ENCODE measurements around the gene HYAL4. TPM values are rescaled to one million over a fixed set of nuclear protein-coding genes. Genes with fewer than 3 reads are reported as not detected.
"Not testable (repeated sequence)": the region's sequence is repeated elsewhere in the genome, so short reads cannot be mapped to it uniquely, and the experiment has no call there.

Gene HYAL4
- total RNA-seq, 2 donors from 2014 or later = not detected

- ATAC-seq (replicated peaks) = no peak
Measured at GRCh38 chr7:123863461-123863860, 18.5 kb downstream of the HYAL4 start.

GRCh38 chr7:123864012-123864411, 19.0 kb downstream of the HYAL4 start:
- no peak for ATAC-seq (replicated peaks)
- H3K9me3 Mint-ChIP-seq = no peaks in the 10 kb centered on the region

More at GRCh38 chr7:123863461-123863860, 18.5 kb downstream of the HYAL4 start:
- Mint-ChIP-seq H3K4me3 (no peak overlapping the region), H3K27ac (no peak overlapping the region), H3K36me3 (ENCODE audit: low read depth) (no peaks in the 10 kb centered on the region), H3K27me3 (peaks cover 14% of the 10 kb centered on the region), H3K4me1 (no peaks in the 10 kb centered on the region), H3K9me3 (no peaks in the 10 kb centered on the region)

GRCh38 chr7:123864436-123864835, 19.5 kb downstream of the HYAL4 start:
- peaks cover 15% of the 10 kb centered on the region for H3K27me3 Mint-ChIP-seq

More at GRCh38 chr7:123864012-123864411, 19.0 kb downstream of the HYAL4 start:
- Mint-ChIP-seq H3K4me1 (no peaks in the 10 kb centered on the region), H3K36me3 (ENCODE audit: low read depth) (no peaks in the 10 kb centered on the region), H3K27ac (no peak overlapping the region), H3K4me3 (no peak overlapping the region), H3K27me3 (peaks cover 11% of the 10 kb centered on the region)

GRCh38 chr7:123864966-123865365, 20.0 kb downstream of the HYAL4 start:
- no peak overlapping the region for H3K4me3 Mint-ChIP-seq
- no peak overlapping the region for H3K27ac Mint-ChIP-seq
- no peaks in the 10 kb centered on the region for H3K36me3 Mint-ChIP-seq (ENCODE audit: low read depth)
- H3K4me1 Mint-ChIP-seq = no peaks in the 10 kb centered on the region
- ATAC-seq (replicated peaks) = no peak
- H3K9me3 Mint-ChIP-seq = no peaks in the 10 kb centered on the region
- H3K27me3 Mint-ChIP-seq = peaks cover 12% of the 10 kb centered on the region

More at GRCh38 chr7:123864436-123864835, 19.5 kb downstream of the HYAL4 start:
- Mint-ChIP-seq H3K36me3 (ENCODE audit: low read depth) (no peaks in the 10 kb centered on the region), H3K9me3 (no peaks in the 10 kb centered on the region), H3K4me3 (no peak overlapping the region), H3K27ac (no peak overlapping the region), H3K4me1 (no peaks in the 10 kb centered on the region)
- no peak for ATAC-seq (replicated peaks)

GRCh38 chr7:123865517-123866117, 20.6 kb downstream of the HYAL4 start:
- Mint-ChIP-seq H3K9me3 (no peaks in the 10 kb centered on the region), H3K4me3 (no peak overlapping the region), H3K27me3 (peaks cover 12% of the 10 kb centered on the region), H3K36me3 (ENCODE audit: low read depth) (no peaks in the 10 kb centered on the region), H3K27ac (no peak overlapping the region), H3K4me1 (no peaks in the 10 kb centered on the region)
- peak; percentile 79 for ATAC-seq (replicated peaks)

GRCh38 chr7:123867225-123867624, 22.3 kb downstream of the HYAL4 start:
- Mint-ChIP-seq H3K36me3 (ENCODE audit: low read depth) (no peaks in the 10 kb centered on the region), H3K27ac (no peak overlapping the region), H3K4me1 (no peaks in the 10 kb centered on the region), H3K27me3 (peaks cover 12% of the 10 kb centered on the region), H3K9me3 (no peaks in the 10 kb centered on the region), H3K4me3 (no peak overlapping the region)
- ATAC-seq (replicated peaks) = no peak

- ATAC-seq (replicated peaks) = peak; percentile 54
- no peaks in the 10 kb centered on the region for H3K9me3 Mint-ChIP-seq
- peaks cover 11% of the 10 kb centered on the region for H3K27me3 Mint-ChIP-seq
- H3K4me3 Mint-ChIP-seq = no peak overlapping the region
- no peaks in the 10 kb centered on the region for H3K36me3 Mint-ChIP-seq (ENCODE audit: low read depth)
- no peaks in the 10 kb centered on the region for H3K4me1 Mint-ChIP-seq
- H3K27ac Mint-ChIP-seq = no peak overlapping the region
Measured at GRCh38 chr7:123871998-123872867, 27.3 kb downstream of the HYAL4 start.

- H3K4me1 Mint-ChIP-seq = no peaks in the 10 kb centered on the region
- no peaks in the 10 kb centered on the region for H3K36me3 Mint-ChIP-seq (ENCODE audit: low read depth)
- no peak for ATAC-seq (replicated peaks)
- peaks cover 11% of the 10 kb centered on the region for H3K27me3 Mint-ChIP-seq
- H3K9me3 Mint-ChIP-seq = no peaks in the 10 kb centered on the region
- H3K4me3 Mint-ChIP-seq = no peak overlapping the region
- no peak overlapping the region for H3K27ac Mint-ChIP-seq
Measured at GRCh38 chr7:123872908-123873307, 27.9 kb downstream of the HYAL4 start.

GRCh38 chr7:123876557-123877256, 31.7 kb downstream of the HYAL4 start:
- Mint-ChIP-seq H3K4me3 (no peak overlapping the region), H3K4me1 (no peaks in the 10 kb centered on the region), H3K36me3 (ENCODE audit: low read depth) (no peaks in the 10 kb centered on the region), H3K9me3 (no peaks in the 10 kb centered on the region), H3K27me3 (peaks cover 8% of the 10 kb centered on the region), H3K27ac (no peak overlapping the region)
- no peak for ATAC-seq (replicated peaks)

GRCh38 chr7:123879628-123880027, 34.7 kb downstream of the HYAL4 start:
- Mint-ChIP-seq H3K4me3 (no peak overlapping the region), H3K36me3 (ENCODE audit: low read depth) (no peaks in the 10 kb centered on the region), H3K9me3 (no peaks in the 10 kb centered on the region), H3K27me3 (peaks cover 11% of the 10 kb centered on the region), H3K27ac (no peak overlapping the region), H3K4me1 (no peaks in the 10 kb centered on the region)
- ATAC-seq (replicated peaks) = no peak

- H3K36me3 Mint-ChIP-seq (ENCODE audit: low read depth) = no peaks in the 10 kb centered on the region
- H3K4me1 Mint-ChIP-seq = no peaks in the 10 kb centered on the region
- no peak overlapping the region for H3K4me3 Mint-ChIP-seq
- no peak for ATAC-seq (replicated peaks)
- H3K9me3 Mint-ChIP-seq = no peaks in the 10 kb centered on the region
- H3K27me3 Mint-ChIP-seq = peaks cover 7% of the 10 kb centered on the region
- H3K27ac Mint-ChIP-seq = no peak overlapping the region
Measured at GRCh38 chr7:123881300-123881699, 36.3 kb downstream of the HYAL4 start.

- peaks cover 7% of the 10 kb centered on the region for H3K27me3 Mint-ChIP-seq
- H3K9me3 Mint-ChIP-seq = no peaks in the 10 kb centered on the region
- no peaks in the 10 kb centered on the region for H3K4me1 Mint-ChIP-seq
- H3K36me3 Mint-ChIP-seq (ENCODE audit: low read depth) = no peaks in the 10 kb centered on the region
- no peak overlapping the region for H3K27ac Mint-ChIP-seq
- ATAC-seq (replicated peaks) = no peak
- no peak overlapping the region for H3K4me3 Mint-ChIP-seq
Measured at GRCh38 chr7:123883154-123883553, 38.2 kb downstream of the HYAL4 start.

- H3K27ac Mint-ChIP-seq = no peak overlapping the region
- H3K36me3 Mint-ChIP-seq (ENCODE audit: low read depth) = no peaks in the 10 kb centered on the region
- H3K9me3 Mint-ChIP-seq = no peaks in the 10 kb centered on the region
- no peak overlapping the region for H3K4me3 Mint-ChIP-seq
- H3K27me3 Mint-ChIP-seq = peaks cover 7% of the 10 kb centered on the region
- H3K4me1 Mint-ChIP-seq = no peaks in the 10 kb centered on the region
- no peak for ATAC-seq (replicated peaks)
Measured at GRCh38 chr7:123888192-123888591, 43.2 kb downstream of the HYAL4 start.

- H3K4me1 Mint-ChIP-seq; H3K4me3 Mint-ChIP-seq; H3K36me3 Mint-ChIP-seq (ENCODE audit: low read depth): not testable (repeated sequence)
Measured at GRCh38 chr7:123894753-123895152, 49.8 kb downstream of the HYAL4 start.

More at GRCh38 chr7:123894753-123895152, 49.8 kb downstream of the HYAL4 start:
- ATAC-seq (replicated peaks); H3K9me3 Mint-ChIP-seq; H3K27ac Mint-ChIP-seq: not testable (repeated sequence)
- H3K27me3 Mint-ChIP-seq = peaks cover 11% of the 10 kb centered on the region
